GM18508 (cell line): Measurements from ENCODE around the gene TRIP13.
"Not testable (repeated sequence)": the region's sequence is repeated elsewhere in the genome, so short reads cannot be mapped to it uniquely, and the experiment has no call there.

Experiments used
- ATAC-seq: cut with Tn5 transposase; IDR thresholded peaks from one replicate; pipeline ENCODE4 v1.9.1; 2021; ENCODE audit warnings: moderate number of reproducible peaks; ENCODE audit not compliant: insufficient read depth, unreplicated experiment

Gene TRIP13

DNA sequence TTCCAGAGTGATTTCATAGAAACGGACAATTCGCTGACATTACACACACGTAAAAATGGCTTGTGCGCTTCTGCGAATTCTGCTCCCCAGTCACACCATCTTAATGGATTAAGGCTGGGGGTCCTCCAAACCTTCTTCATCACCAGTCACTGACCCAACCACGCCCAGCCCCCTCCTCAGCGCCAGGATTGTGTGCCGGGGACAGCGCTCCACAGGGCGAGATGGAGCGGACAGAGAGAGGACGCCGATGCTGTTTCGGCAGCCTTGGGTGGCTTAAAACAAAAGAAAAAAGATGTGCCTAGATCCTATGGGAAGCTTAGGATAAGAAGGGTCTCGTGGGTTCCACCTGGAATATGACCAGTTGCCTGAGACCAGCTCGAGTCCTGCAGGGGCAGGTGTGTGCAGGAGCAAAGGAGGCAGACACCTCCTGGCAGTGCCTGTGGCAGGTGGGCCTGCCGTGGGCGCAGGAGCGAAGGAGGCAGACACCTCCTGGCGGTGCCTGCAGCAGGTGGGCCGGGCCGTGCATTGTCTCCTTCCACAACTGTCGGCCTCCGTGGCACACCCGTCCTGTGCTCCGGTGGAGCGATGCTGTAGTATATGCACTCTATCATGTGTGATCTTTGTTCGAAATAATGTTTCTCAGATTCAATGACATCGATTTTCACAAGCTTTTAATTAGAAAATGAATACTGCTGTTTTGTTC, 20.9 kb upstream of the TRIP13 start:
- no peak for ATAC-seq

GRCh38 chr5:872301-872700, 20.4 kb upstream of the TRIP13 start:
- no peak for ATAC-seq

- no peak for ATAC-seq
Observed at GRCh38 chr5:873328-873727, 19.4 kb upstream of the TRIP13 start.

- no peak for ATAC-seq
Observed at GRCh38 chr5:875931-876330, 16.8 kb upstream of the TRIP13 start.

DNA sequence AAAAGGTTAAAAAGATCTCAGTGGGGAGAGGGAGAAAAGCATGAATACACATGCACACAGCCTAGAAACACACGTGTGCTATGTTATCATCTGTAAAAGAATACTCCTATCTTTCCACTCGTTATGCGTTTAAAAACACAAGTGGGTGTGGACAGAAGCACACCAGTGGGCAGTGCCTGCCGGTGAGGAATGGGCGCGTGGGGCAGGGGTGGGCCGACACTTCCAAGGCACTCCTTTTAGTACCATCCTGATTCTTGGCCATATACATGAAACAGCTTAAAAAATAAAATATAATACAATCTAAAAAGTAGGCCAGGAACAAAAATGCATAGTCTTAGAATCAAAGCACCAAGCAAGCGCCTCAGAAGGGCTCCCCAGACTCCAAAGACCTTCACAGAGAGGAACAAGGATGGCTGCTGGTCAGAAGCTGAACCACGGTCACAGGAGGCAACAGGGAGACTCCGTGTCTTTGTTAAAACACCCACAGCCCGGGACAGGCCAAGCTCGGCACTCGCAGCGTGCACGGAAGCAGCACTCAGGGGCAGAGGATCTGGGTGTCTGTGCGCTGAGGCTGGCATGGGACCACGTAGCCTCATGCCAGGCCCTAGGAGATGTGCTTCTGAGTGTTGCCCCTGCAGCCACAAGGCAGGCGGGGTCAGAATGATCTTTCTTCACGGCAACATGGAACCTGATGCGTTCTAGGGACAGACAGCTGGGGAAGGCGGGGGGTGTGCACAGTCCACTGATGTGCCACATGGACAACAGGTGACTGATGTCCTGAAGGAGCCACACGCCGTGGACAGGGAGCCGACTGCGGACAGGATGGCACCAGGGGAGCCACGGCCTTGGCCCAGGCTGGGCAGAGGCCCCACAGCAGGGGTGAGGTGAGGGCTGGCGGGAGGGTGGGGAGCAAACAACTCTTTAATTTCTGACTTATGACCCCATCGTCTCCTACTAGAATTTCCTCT, 16.0 kb upstream of the TRIP13 start:
- ATAC-seq, result no peak

- ATAC-seq, result no peak
Observed at GRCh38 chr5:878125-878524, 14.6 kb upstream of the TRIP13 start.

DNA sequence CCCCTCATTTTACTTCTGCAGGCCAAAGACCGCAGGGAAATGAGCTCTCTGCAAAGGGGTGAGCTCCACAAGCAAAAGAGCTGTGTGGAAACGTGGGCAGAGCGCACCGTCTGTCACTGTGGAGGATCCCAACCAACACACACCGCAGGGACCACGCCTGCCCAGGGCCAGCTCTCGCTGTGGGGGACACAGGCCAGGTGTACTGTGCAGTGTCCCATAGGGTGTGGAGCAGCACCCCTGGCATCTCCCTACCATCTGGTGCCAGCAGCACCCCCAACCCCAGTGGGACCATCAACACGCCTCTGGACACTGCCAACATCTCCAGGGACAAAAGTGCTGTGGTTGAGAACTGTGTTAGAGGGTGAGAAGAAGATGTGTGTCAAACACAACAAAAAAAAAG, 14.0 kb upstream of the TRIP13 start:
- not testable (repeated sequence) for ATAC-seq

DNA sequence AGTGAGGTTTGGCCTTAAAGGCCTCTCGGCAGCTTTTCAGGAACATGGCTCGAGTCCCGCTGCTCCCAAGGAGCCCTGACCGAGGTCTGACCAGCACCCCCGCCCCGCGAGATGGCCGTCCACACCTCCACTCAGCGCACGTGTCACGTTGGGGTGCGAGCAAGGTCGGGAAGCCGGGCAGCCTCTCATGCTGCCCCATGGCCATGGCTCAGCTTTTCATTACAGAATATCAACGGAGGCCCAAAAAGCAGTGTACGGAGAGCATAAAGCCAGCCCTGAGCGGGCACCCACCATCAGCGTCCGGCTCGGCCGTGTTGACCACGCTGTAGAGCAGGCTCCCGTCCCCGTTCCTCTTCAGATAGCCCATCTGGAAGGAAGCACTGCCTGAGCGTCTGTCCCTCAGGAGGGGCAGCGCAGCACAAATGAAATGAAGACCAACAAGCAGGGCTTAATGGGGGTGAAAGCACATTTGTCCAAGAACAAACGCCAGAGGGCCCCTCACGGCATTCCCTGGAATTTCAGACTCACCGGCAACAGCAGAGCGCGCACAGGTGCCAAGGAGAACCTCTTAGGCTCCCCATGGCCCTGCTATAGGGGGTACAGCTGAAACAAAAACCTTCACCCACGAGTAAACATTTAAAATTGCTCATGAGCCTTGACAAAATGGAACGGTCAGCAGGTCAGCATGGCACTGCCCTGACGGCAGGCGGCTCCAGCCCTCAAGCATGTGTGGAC, 11.7 kb upstream of the TRIP13 start:
- no peak for ATAC-seq

DNA sequence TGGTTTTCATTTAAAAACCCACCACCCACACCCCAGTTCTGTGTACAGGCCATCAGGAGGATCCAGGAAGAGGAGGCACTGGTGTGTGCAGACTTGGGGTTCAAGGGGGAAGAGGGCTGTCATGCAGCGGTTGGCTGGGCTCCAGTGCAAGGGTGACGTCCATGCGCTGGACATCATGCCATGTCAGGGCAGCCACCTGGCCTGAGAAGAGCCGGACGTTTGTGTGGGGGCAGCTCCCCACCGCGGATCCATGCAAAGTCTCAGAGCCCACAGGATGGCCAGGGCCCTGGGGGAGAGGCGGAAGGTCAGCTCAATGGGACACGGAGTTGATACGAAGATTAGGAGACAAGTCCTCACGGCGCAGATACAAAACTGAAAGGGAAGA, 11.1 kb upstream of the TRIP13 start:
- no peak for ATAC-seq

DNA sequence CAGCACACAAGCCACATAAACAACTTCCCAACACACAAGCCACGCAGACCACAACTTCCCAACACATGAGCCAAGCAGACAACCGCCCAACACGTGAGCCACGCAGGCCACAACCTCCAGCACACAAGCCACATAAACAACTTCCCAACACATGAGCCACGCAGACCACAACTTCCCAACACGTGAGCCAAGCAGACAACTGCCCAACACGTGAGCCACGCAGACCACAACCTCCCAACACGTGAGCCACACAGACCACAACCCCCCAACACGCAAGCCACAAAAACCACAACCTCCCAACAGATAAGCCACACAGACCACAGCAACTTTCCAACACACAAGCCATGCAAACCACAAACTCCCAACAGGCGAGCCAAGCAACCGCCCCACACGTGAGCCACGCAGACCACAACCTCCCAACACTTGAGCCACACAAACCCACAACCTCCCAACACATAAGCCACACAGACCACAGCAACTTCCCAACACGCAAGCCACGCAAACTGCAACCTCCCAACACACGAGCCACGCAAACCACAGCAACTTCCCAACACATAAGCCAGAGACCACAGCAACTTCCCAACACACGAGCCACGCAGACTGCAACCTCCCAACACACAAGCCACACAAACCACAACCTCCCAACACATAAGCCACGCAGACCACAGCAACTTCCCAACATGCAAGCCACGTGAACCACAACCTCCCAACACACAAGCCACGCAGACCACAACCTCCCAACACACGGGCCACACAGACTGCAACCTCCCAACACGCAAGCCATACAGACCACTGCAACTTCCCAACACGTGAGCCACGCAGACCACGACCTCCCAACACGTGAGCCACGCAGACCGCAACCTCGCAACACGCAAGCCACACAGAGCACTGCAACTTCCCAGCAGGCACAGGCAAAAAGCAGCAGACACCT, 10.2 kb upstream of the TRIP13 start:
- no peak for ATAC-seq

DNA sequence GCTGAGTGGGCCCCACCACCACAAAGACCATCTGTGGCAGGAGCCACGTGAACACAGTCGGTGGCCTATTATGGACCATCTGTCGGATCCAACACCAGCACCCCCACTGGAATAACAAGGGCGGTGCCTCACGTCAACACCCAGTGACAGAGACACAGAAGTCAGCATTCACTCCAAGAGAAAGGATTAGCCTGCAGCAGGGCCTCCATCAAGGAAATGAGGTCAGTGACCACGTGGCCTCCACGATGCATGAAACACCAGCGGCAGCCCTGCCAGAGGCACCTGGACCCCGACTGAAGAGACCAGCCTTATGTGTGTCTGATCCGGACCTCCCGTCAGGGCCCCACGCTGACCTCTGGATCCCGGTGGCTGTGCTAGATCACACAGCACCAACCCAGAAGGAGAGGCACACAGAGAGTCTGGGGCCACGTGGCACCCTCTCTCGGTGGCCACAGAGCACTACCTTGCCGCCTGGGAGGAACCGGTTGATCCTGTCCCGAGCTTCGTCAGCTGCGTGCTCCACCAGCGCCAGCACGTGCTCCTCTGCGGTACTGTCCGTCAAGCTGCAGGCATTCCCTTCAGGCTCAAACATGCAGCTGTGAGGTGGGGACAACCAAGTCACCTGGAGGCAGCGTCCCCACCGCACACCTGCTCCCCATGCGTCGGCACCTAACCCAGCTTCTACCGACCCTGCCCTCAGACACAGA, 9.1 kb upstream of the TRIP13 start:
- no peak for ATAC-seq

- ATAC-seq, result no peak
Observed at GRCh38 chr5:884345-885126, 8.1 kb upstream of the TRIP13 start.

- ATAC-seq, result no peak
Observed at GRCh38 chr5:885127-885442, 7.6 kb upstream of the TRIP13 start.

- no peak for ATAC-seq
Observed at GRCh38 chr5:885529-885928, 7.2 kb upstream of the TRIP13 start.

GRCh38 chr5:886036-886435, 6.6 kb upstream of the TRIP13 start:
- ATAC-seq, result no peak

DNA sequence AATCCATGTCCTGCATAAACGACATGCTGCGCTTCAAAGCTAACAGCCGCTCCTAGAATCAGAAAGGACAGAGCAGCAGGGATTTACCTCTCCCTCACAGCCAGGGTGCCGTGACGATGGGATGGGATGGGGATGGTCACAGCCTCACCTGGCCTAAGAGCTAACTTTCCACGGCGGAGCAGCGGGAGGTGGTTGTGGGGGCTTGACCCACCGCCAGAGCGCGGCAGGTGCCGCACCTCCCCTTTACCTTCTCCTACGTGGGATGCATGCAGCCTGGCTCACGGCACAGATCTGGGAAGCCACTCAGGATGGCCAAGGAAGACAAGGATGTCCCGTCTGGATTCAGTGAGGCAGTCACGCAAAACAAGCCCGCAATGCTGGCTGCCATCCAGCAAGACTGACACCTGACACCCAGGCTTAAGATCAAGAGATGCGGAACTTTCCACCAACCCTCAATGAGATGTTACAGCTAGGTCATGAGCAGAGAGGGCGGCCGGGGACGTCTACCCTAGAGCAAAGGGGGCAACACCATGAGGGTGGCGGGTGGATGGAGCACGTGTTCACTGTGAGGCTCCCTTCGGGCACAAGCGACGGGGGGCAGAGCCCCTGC, 5.9 kb upstream of the TRIP13 start:
- no peak for ATAC-seq

GRCh38 chr5:887947-888637, 4.6 kb upstream of the TRIP13 start:
- ATAC-seq, result no peak

- ATAC-seq, result no peak
Observed at GRCh38 chr5:888638-889035, 4.0 kb upstream of the TRIP13 start.
